GM12874 (cell line): ENCODE data around the gene C2CD3.

ENCODE experiments used
- TF ChIP-seq, protein P1 (sequence below): IDR thresholded peaks from 2 replicates; pipeline ENCODE4 v1.5.1; 2011; ENCODE audit warnings: low read depth, mild to moderate bottlenecking, control low read depth, low read length, moderate library complexity; ENCODE audit not compliant: insufficient read depth

Gene C2CD3

DNA sequence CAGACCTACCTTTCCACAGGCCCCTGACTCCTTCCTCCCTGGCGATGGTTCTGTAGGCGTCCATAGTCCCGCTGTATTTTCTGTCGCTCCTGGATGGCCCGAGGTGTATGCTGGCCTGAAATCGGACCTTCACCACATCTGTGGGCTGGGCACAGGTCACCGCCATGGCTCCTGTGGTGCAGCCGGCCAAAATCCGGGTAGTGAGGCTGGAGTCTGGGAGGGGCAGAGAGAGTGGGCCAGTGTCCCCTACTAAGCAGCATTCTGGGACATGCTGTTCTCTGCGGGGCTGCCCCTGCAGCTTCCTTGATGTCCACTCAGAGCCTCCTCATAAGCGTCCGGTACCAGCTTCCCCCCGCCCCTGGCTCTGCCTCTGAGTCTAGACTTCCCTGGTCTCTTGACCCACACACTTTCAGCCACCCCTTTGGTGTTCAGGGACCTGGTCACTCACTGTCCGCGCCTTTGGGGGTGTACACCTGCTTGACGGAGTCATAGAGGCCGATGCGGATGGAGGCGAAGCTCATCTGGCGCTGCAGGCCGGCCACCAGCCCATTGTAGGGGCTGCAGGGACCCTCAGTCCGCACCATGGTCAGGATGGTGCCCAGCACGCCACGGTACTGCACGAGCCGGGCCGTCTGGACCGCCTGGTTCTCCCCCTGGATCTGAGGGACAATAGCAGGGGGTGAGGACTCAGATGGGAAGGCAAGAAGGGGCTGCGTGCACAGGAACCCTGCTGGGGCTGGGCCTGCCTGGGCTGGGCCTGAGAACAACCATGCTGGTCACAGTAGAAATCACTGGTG lies 164.9 kb downstream of the C2CD3 start:
- TF ChIP-seq, protein P1, sequence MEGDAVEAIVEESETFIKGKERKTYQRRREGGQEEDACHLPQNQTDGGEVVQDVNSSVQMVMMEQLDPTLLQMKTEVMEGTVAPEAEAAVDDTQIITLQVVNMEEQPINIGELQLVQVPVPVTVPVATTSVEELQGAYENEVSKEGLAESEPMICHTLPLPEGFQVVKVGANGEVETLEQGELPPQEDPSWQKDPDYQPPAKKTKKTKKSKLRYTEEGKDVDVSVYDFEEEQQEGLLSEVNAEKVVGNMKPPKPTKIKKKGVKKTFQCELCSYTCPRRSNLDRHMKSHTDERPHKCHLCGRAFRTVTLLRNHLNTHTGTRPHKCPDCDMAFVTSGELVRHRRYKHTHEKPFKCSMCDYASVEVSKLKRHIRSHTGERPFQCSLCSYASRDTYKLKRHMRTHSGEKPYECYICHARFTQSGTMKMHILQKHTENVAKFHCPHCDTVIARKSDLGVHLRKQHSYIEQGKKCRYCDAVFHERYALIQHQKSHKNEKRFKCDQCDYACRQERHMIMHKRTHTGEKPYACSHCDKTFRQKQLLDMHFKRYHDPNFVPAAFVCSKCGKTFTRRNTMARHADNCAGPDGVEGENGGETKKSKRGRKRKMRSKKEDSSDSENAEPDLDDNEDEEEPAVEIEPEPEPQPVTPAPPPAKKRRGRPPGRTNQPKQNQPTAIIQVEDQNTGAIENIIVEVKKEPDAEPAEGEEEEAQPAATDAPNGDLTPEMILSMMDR = no peak

DNA sequence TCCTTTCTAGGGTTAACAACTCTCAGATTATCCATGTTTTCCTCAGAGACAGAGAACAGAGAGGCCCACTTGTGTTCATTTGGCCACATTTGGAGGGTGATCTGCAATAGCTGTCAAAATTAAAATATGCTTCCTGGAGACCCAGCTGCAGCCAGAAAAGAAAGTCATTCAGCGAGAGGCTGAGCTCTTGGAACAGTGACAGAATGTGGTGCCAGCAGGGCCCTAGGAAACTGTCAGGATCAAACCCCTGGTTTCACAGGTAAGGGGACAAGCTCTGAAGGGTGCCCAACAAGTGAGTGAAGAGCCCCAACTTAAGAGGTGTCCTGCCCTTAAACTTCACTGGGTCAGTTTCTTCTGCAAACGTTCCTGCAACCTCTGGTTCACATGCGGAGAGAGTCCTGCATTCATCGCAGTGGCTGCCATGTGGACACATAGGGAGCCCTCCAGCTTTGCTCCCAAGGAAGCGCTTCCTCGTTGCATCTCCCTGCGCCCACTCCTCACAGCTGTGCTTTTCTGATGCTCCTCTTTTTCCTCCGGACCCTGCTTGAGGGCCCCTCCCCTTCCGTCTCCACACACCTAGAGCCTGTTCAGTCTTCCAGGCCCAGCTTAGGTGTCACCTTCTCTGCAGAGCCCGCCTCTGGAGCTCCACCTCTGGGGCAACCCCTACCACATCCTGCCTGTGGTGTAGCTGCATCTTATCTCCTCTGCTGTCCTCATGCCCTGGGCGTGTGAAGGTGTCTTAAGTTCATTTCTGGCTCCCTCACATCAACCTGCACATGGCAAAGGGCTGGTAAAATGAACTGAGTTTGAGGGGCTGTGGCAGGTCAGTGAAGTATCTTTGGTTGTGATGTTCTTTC lies 165.8 kb downstream of the C2CD3 start:
- TF ChIP-seq, protein P1 = no peak

DNA sequence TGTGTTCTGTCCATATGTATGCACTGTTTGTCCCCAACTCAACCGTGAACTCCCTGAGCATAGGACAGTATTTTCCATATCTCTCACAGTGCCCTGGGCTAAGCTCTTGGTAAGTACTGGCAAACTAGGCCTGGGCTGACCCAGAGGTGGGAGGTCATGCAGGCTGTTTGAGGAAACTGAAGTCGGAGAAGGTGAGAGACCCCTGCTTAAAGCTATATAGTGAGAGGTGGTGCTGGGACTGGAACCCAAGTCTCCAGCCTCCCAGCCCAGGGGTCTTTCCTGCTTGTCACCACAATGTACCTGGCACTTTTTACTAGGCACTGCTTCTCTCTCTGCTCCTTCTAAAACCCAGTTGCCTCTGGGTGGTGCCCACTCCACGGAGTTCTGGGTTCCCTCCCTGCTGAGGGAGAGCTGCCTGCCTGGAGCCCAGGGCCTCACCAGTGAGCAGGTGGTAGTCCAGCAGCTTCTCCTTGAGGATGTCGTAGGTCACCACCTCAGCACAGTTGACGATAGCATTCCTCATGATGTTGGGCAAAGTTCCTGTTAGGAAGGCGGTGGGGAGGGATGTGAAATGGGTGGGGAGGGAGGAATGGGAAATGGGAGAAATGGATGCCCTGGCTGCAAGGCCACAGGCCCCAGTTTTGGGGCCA lies 166.6 kb downstream of the C2CD3 start:
- TF ChIP-seq, protein P1 = no peak

DNA sequence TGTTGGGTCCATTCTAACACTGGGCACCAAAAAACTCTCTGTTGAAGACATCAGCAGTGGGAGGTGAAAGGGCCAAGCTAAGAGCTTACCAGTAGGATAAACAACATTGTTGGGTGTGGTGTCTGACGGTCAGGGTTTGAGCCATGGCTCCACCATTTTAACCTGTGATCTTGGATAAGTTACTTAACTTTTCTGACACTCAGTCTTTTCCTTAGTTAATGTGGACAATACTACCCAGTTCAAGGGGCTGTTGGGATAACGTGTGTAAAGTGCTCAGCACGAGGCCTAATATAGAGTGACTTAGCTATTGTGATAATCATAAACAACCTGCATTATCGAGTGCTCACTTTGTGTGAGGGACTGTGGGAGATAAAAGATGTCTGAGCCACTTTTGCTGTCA lies 168.0 kb downstream of the C2CD3 start:
- TF ChIP-seq, protein P1 = no peak

DNA sequence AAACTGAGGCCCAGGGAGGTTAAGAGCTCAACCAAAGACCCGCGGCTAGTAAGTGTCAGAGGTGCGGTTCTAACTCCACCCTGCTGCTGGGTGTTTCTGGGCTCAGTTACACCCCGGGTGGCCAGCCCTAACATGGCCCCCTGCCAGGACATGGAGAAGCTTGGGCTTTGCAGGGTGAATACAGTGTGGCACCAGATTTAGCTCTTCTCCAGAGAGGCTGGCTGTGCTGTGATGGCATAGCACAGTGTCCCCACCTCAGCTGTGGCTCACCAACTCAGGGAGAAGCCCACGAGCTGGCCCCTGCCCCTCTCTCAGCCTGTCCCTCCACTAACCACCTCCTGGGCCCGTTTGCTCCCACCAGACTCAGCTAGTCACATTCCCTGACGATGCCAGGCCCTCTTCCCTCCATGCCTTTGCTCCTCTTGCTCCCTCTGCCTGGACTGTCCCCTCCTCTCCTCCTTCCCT lies 168.9 kb downstream of the C2CD3 start:
- TF ChIP-seq, protein P1 = no peak

DNA sequence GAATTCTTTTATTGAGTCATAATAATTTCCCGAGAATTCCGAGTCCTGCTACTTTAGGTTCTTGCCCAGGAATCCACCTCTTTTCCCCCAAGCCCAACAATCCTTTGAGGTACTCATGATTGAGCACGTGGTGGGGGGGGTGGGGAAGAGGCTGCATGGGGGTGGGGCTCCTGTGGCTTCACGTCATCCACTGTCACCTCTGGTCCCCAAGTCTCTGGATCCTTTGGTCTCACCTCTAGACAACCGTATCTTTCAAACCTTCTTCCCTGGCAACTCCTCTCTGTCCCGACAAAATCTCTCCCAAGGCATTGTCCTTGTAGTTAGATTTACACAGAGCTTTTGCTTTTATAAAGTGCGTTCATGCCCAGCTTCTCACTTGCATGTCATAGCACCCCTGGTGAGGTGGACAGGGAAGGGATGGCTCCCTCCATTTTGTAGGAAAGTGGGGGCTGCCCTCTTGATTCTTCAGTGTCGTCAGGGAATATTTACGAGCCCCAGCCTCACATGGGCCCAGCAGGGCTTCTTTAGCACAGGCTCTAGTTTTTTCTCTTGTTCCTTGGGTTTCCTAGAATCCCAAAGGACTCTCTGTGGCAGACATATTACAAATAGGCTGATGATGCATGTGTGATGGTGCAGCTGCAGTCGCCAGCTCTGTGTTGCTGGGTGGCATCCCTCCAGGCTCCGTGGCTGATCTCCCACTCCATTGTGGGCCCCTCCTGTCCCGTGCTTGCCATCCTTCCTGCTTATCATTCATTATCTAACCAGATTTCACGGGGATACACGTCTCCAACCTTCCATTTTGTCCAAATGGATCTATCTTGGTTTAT lies 170.3 kb downstream of the C2CD3 start:
- TF ChIP-seq, protein P1 = no peak
